Testis (tissue), 3 donors: Measurements from ENCODE around the gene STX16. TPM values are rescaled to one million over a fixed set of nuclear protein-coding genes. Genes with fewer than 3 reads are reported as not detected.

Experiments used
- DNase-seq: peaks from one replicate; pipeline ENCODE4 v3.0.0-alpha.2; 2019
- H3K27ac ChIP-seq, 2 donors: fragments of 200-600 bp; sonication (generic); one replicate each; pipeline ENCODE4 v1.5.1; 2019
- H3K27me3 ChIP-seq: fragments of 200-600 bp; sonication (generic); one replicate; pipeline ENCODE4 v1.5.1; 2019
- H3K36me3 ChIP-seq: fragments of 200-600 bp; sonication (generic); one replicate; pipeline ENCODE4 v1.5.1; 2017; ENCODE audit warnings: low read depth; ENCODE audit errors: missing control alignments
- H3K4me1 ChIP-seq: fragments of 200-600 bp; sonication (generic); one replicate; pipeline ENCODE4 v1.5.1; 2019
- H3K4me3 ChIP-seq, 2 donors: fragments of 200-600 bp; sonication (generic); one replicate each; pipeline ENCODE4 v1.5.1; 2017 to 2019
- H3K9me3 ChIP-seq: fragments of 200-600 bp; sonication (generic); one replicate; pipeline ENCODE4 v1.5.1; 2017
- CTCF ChIP-seq, 3 experiments: fragments of 450-650 bp in 2 of 3; fragments of 200-600 bp in 1 of 3; sonication (generic) in 1 of 3; IDR thresholded peaks; one replicate each; pipeline ENCODE4 v1.5.1; 2016 to 2019; ENCODE audit warnings: antibody characterized with exemption in 3 of 3, mild to moderate bottlenecking in 2 of 3, moderate library complexity in 1 of 3
- POLR2A ChIP-seq: fragments of 450-650 bp; IDR thresholded peaks from one replicate; pipeline ENCODE4 v1.6.1; 2017; ENCODE audit warnings: antibody characterized with exemption, mild to moderate bottlenecking, moderate library complexity
- WGBS, 2 donors: methylation state at CpG; one replicate each; pipeline ENCODE4 v1.1.5; 2018; 5-methylcytosine and 5-hydroxymethylcytosine counted together
- intact Hi-C: fragments of 100-400 bp; cut with DNase I; formaldehyde crosslinking; loops from one replicate; pipeline ENCODE4 v1.15.1; 2023; ENCODE audit warnings: low total_unique reads
- polyA plus RNA-seq: library from polyadenylated mRNA; stranded (reverse); fragments of 350-450 nt; fragmentation: Illumina TruSeq; extraction: RNeasy Lipid Tissue Mini Kit (QIAGEN cat#74804); gene quantifications from one replicate; pipeline ENCODE4 v1.2.3, GENCODE V29; 2014; ENCODE audit warnings: low read depth, low replicate concordance; ENCODE audit not compliant: insufficient read depth
- total RNA-seq, 2 donors: library from RNA; depleted of rRNA; stranded (reverse); fragments of >200 nt; gene quantifications; one replicate each; pipeline ENCODE4 v1.2.3, GENCODE V29; 2016

The STX16 gene
- total and polyA plus RNA-seq, 3 donors from 2014 or later = 79.3 to 124 (median 107) TPM

GRCh38 chr20:58682656-58683531, 31.8 kb downstream of the STX16 start:
- intact Hi-C loops = no loop called here
- Histone ChIP-seq H3K36me3 (no peaks in the 10 kb centered on the region), H3K27me3 (no peaks in the 10 kb centered on the region), H3K9me3 (no peaks in the 10 kb centered on the region), H3K4me3 (no peak overlapping the region), H3K27ac (no peak overlapping the region), H3K4me1 (no peaks in the 10 kb centered on the region)
- DNase-seq = no peak
- WGBS, 2 donors = 88 to 90% methylated on average over 11 of the region's 11 CpGs
- TF ChIP-seq POLR2A = no peak
- no peak for TF ChIP-seq CTCF (IDR thresholded peaks at IDR 0.05)

- no peak for TF ChIP-seq POLR2A
- TF ChIP-seq CTCF (IDR thresholded peaks at IDR 0.05) = no peak
- Histone ChIP-seq H3K27ac (no peak overlapping the region), H3K27me3 (no peaks in the 10 kb centered on the region), H3K4me3 (no peak overlapping the region), H3K36me3 (no peaks in the 10 kb centered on the region), H3K9me3 (no peaks in the 10 kb centered on the region), H3K4me1 (no peaks in the 10 kb centered on the region)
- WGBS, 2 donors = 75 to 77% methylated on average over 2 of the region's 2 CpGs
- intact Hi-C loops = no loop called here
- DNase-seq = no peak
Observed at GRCh38 chr20:58684291-58684690, 33.2 kb downstream of the STX16 start.

- intact Hi-C loops = no loop called here
- 53 to 68% methylated on average over 5 of the region's 5 CpGs for WGBS, 2 donors
- Histone ChIP-seq H3K9me3 (no peaks in the 10 kb centered on the region), H3K27me3 (no peaks in the 10 kb centered on the region), H3K27ac (no peak overlapping the region), H3K4me3 (no peak overlapping the region), H3K36me3 (no peaks in the 10 kb centered on the region), H3K4me1 (peaks cover 7% of the 10 kb centered on the region)
- no peak for DNase-seq
- TF ChIP-seq POLR2A (no peak), CTCF (IDR thresholded peaks at IDR 0.05) (no peak)
Observed at GRCh38 chr20:58685988-58686387, 34.9 kb downstream of the STX16 start.

- H3K36me3 ChIP-seq = no peaks in the 10 kb centered on the region
- H3K4me1 ChIP-seq = peaks cover 14% of the 10 kb centered on the region
- H3K27me3 ChIP-seq = no peaks in the 10 kb centered on the region
- intact Hi-C loops = no loop called here
- no peak for DNase-seq
- no peak overlapping the region for H3K27ac ChIP-seq
- WGBS, 2 donors = 87 to 93% methylated on average over 4 of the region's 4 CpGs
- no peak overlapping the region for H3K4me3 ChIP-seq
- TF ChIP-seq POLR2A (no peak), CTCF (IDR thresholded peaks at IDR 0.05) (no peak)
- no peaks in the 10 kb centered on the region for H3K9me3 ChIP-seq
Observed at GRCh38 chr20:58688414-58688813, 37.3 kb downstream of the STX16 start.

- Histone ChIP-seq H3K4me3 (no peak overlapping the region), H3K4me1 (peaks cover 18% of the 10 kb centered on the region), H3K27me3 (no peaks in the 10 kb centered on the region), H3K36me3 (no peaks in the 10 kb centered on the region), H3K27ac (no peak overlapping the region), H3K9me3 (no peaks in the 10 kb centered on the region)
- no peak for DNase-seq
- no peak for TF ChIP-seq CTCF (IDR thresholded peaks at IDR 0.05)
- no peak for TF ChIP-seq POLR2A
- 32 to 46% methylated on average over 2 to 6 of the region's 6 CpGs for WGBS, 2 donors
- intact Hi-C loops = no loop called here
Observed at GRCh38 chr20:58688840-58689239, 37.8 kb downstream of the STX16 start.
